Measurements from ENCODE around the gene KRT26.
A peak's percentile ranks its signal among the peaks of the same experiment; 100 is the strongest.
"Not testable (repeated sequence)": the region's sequence is repeated elsewhere in the genome, so short reads cannot be mapped to it uniquely, and the experiment has no call there.

Gene KRT26

DNA sequence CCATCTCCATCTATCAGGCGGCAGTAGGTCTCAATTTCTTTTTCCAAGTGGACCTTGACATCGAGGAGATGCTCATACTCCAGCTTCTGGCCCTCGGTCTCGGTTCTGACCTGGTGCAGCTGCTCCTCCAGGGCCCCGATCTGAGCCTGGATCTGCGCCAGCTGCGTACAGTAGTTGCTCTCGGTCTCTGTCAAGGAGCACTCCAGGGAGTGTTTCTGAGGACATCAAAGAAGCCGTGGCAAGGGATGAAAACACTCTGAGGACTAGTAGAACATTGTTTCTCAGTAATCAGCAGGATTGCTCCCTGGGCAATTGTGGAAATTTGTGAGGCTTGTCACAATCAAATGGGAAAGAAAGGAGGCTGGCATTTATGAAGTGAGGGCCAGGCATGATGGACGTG is 21.8 kb upstream of the KRT26 start:
- no peak for DNase-seq

DNA sequence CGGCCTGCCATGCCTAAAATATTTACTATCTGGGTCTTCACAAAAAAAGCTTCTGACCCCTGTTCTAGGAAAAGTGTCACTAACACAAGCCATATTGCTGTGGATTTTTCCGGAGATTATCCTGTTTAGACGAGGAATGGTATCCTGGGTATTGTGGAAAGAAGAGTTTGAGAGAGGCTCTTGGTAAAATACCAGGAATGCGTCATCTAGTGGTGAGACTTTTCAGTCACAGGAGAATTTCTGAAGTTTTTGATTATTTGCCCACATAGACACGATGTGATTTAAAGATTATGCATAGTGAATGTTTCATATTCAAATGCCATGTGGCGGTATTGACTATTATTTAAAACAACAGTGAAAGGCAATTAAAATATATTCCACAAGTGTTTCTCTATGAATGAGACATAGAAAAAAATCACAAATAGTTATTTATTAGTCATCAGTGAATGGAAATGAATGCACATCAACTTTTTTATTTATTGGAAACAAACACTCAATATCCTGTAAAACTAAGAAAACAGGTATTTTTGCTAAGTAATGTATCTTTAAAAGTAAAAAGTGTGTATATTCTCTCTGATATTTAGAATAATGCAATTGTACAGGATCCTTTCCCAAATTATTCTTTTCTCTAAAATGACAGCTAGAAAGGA is 19.9 kb upstream of the KRT26 start:
- DNase-seq = peak in 1 of 2 experiments; percentile 13

DNA sequence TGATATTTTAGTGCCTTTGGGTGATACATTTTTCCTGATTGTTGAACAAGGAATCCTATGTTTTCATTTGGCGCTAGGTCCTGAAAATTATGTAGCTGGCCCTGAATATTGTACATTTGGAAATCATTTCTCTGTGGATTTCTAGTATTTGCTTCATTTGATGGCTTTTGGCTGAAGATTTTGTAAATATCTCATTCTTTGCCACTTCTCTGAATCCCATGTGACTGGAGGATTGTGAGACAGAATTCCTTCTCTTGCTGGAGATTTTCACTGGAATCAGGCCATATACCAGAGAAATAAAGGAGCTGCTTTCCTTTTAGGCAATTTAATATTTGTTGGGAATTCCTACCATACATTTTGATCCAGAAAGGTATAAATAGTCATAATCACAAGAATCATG is 19.1 kb upstream of the KRT26 start:
- no peak for DNase-seq

DNA sequence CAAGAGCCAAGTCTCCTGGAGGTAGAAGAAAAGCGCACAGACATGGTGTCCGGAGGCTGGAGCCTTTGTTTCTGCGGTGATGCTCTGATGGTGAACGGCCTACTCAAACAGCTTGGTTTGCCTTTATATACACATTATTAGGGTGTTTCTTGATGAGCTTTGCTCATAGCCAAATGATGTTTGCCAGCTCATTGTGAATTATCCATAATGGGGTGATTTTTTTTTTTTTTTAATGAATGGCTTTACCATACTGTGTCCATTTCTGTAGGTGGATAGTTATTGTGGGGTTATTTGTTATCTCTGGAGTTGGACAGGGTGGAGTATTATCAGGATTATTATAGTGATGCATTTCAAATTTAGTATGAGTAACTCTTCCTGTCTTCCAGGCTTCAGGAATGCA is 10.4 kb upstream of the KRT26 start, which contains the start of gene KRT27:
Gene KRT27 (minus strand): TSS at position 101 of the 400 bp plus-strand sequence. CDS start 57 bp downstream, at position 44.
- no peak for DNase-seq

DNA sequence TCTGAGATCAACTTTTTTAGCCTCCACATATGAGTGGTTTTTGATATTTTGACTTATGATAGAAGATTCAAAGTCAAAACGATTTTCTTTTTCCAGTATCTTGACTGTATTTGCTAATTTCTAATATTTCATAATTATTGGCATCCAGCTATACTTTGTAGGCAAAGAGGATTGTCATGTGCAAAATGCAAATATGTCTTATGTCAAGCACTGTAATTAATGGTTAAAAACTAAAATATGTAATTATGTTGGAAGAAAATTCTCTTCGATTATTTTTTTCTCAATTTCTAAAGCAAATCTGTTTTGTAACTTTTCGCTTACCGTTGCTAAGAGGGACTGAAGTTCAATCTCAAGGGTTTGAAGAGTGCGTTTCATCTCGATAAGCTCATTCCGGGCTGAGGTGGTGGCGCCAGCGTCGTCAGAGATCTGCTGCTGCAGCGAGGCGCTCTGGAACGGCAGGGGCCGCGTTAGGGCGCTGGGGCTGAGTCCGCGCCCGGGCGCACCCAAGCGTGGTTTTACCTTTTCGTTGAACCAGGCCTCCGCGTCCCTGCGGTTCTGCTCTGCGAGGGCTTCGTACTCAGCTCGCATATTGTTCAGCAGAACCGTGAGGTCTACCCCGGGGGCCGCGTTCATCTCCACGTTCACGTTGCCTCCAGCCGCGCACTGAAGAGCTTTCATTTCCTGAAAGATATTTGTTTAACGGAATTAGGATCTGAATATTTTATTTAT is 7.3 kb upstream of the KRT26 start:
- peak in 1 of 2 experiments; percentile 24 for DNase-seq

DNA sequence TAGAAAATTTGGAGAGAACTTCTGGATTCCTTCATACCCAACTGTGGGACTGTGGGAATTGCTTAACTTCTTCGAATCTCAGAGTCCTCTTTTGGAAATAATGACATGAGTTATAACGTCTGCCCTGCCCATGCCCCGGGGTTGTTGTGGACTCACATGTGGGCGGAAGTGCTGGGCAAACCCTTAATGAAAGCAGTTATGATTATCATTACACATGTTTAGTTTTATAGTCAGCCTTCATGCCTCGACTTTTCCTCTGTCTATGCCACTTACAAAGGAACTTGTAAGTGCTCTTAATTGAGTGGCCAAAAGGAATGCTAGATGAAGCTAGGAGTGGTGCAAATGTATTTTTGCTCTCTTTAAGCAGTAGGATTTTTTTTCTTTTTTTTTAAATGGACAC is 6.5 kb upstream of the KRT26 start:
- no peak for DNase-seq

DNA sequence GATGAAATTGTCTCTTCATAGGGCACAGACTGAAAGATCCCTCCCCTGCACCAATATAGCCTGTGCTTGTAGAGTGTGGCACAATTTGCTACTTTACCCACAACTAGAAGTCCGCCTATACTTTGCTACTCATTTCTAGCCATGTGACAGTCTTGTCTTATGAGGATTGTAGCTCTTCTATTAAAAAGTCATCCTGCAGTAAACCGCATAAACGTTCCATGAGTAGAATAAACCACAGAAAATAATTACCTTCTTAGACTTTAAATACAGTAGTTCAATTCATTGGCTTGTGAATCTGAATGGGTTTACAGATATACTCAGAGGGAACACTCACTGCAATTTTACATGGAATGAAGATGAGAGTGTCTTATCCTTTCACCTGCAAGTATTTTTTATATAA is 6.0 kb upstream of the KRT26 start:
- DNase-seq = no peak

DNA sequence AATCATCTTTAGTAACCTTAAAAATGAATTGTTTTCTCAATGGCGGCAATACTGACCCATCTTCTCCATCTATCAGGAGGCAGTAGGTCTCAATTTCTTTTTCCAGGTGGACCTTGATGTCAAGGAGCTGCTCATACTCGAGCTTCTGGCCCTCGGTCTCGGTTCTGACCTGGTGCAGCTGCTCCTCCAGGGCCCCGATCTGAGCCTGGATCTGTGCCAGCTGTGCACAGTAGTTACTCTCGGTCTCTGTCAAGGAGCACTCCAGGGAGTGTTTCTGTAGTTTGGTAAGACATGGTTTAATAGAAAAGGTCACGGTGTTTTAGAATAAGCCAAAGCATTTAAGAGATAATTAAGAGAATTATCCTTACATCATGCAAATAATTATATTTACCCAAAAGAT is 5.5 kb upstream of the KRT26 start:
- DNase-seq = peak in 1 of 2 experiments; percentile 4

DNA sequence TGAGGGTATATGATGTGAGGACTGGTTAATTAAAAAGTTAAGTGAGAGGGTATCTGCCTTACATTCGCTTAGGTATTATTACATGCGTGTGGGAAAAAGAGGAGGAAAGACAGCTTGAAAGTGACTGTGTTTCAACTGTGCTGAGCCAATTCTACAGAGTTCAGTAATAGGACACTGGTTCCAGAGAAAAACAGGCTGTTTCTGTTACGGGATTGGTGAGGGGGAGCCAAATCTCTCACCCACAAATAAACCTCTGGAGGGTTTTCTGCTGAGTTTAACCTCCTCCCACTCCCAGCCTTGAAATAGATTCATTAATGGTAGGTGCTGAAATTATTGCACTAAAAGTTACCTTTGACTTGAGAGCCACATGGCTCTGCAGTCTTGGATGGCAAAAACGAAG is 3.9 kb upstream of the KRT26 start:
- no peak for DNase-seq

DNA sequence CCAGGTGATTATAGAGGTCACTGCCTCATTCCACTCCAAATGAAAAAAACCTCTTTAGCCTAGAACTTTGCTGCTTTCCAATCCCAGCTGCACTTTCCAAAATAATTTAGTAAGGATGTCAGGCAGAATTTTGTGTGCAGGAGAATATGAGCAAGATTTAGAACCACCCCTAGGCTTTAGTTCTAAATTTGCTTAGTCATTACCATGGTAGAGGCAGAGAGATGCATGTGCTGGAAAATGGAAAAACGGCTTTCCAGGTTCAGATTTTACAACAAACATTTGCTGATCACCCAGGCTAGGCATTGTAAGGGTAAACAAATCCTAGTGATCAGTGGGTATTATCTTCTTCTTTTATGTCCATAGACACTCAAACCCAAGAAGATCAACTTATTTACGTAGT is 6.3 kb downstream of the KRT26 start:
- no peak for DNase-seq

DNA sequence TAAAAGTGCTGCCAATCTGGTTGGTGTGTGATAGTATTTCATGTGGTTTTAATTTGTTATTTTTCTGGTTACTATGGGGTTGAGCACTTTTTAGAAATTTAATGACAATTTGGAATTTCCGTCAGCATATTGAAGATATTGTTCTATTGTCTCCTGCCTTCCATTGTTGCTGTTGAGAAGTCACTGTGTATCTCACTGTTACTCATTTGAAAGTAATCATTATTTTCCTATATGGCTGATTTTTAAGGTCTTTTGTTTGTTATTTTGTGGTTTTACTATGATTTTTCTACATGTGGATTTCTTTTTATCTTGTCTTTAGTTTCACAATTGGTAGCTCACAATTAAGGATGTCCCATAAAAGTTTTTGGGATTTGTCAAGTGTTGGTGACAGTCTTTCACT is 8.2 kb downstream of the KRT26 start:
- no peak for DNase-seq

DNA sequence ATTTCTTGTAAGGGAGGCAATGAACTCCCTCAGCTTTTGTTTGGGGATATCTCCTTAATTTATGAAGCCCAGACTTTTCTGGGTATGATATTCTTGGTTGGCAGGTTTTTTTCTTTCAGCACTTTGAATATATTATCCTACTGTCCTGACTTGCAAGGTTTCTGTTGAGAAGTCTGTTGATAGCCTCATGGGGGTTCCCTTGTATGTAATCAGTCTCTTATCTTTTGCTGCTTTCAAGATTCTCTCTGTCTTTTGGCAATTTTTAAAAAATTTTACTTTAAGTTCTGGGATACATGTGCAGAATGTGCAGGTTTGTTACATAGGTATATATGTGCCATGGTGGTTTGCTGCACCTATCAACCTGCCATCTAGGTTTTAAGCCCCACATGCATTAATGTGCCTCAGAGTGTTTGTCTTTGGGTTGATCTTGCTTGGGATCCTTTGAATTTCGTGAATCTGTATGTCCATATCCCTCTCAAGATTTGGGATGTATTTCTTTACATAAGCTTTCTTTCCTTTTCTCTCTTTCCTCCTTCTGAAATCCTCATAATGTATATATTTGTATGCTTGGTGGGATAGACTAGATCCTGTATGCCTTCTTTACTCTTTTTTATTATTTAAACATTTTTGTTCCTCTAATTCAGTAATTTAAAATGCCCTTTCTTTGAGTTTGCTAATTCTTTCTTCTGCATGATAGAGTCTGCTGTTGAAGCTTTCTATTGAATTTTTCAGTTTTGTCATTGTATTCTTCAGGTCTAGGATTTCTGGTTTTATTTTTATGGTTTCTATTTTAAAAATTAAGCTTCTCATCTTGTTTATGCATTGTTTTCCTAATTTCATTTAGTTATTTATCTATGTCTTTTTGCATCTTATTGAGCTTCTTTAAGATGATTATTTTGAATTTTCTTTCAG is 11.6 kb downstream of the KRT26 start:
- no peak for DNase-seq

DNA sequence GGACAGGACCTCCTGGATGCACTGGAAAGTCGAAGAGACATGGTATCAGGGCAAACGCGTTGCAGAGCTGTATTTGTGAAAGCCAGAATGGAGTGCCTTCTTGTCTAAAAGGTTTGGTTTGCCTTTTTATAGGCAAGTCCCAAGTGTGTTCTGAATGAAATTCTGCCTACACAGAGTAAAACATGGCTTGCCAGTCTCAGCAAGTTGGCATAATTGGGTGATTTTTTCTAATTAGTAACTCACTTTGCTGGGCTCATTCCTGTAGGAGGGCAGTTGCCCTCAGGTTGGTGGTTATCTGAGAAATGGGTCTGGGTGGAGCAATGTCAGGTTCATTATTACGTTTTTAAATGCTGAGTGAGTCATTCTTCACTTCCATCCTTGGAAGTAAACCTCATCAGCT is 16.8 kb downstream of the KRT26 start, which contains the start of gene KRT25:
Gene KRT25 (minus strand): TSS at position 101 of the 400 bp plus-strand sequence. CDS start 60 bp downstream, at position 41.
- no peak for DNase-seq

DNA sequence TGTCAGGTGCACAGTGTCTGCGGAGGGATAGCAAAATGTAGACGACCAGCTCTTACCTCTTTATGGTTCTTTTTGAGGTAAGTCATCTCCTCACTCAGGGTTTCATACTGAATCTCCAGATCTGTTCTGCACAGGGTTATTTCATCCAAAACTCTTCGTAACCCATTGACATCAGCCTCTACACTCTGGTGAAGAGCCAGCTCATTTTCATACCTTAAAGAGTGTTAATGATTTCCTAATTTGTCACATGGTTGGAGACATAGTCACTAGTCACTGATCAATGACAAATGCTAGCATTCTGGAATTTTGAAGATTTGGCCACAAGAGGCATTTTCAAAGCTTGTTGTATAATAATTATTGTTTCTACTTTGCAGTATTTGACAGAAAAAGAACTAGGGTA is 18.2 kb downstream of the KRT26 start:
- DNase-seq = no peak

DNA sequence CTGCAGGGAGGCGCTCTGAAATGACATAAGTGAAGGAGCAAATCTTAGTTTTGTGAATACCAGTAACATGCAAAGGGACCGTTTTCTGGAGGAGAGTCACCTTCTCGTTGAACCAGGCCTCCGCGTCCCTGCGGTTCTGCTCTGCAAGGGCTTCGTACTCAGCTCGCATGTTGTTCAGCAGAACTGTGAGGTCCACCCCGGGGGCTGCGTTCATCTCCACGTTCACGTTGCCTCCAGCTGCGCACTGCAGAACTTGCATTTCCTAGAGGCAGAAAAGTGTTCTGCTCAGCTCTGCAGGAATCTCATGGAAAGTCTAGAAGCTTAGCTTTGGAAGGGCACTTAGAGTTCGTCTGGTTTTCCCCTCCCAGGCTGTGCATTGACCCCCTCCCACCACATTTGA is 20.9 kb downstream of the KRT26 start:
- DNase-seq = no peak

DNA sequence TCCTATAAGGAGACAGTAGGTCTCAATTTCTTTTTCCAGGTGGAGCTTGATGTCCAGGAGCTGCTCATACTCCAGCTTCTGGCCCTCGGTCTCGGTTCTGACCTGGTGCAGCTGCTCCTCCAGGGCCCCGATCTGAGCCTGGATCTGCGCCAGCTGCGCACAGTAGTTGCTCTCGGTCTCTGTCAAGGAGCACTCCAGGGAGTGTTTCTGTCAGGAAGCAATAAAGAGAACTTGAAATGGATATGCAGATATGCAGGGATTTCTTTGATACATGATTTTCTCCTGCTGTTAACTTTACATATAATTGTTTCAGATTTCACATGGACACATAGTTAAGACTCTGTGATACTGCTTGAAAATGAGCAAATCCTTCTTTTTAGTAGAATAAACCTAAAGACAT is 21.6 kb downstream of the KRT26 start:
- no peak for DNase-seq

DNA sequence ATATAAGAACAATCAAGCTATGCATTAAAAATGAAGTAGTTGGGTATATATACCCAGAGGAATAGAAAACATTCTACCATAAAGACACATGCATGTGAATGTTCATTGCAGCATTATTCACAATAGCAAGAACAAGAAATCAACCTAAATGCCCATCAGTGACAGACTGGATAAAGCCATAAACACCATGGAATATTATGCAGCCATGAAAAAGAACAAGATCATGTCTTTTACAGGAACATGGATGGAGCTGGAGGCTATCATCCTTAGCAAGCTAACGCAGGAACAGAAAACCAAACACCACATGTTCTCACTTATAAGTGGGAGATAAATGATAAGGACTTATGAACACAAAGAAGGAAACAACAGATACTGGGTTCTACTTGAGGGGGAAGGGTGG is 23.3 kb downstream of the KRT26 start:
- DNase-seq = not testable (repeated sequence)

DNA sequence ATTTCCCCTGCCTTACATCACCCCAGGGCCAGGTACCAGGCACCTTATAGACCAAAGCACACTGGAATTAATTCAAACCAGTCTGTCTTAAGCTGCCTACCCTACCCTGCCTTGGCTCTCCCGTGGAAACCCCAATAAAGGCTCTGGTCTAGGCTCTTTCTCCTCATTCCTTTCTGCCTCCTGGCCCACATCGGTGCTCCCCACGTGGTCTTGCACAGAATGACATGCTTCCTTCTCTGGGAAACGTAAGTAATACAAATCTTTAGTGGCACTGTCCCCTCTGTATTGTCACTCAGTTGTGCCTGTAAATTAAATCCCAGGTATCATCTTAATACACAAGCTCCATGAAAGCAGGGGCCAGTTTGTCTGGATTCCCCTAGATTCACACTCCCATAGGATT is 33.4 kb downstream of the KRT26 start:
- DNase-seq = no peak

DNA sequence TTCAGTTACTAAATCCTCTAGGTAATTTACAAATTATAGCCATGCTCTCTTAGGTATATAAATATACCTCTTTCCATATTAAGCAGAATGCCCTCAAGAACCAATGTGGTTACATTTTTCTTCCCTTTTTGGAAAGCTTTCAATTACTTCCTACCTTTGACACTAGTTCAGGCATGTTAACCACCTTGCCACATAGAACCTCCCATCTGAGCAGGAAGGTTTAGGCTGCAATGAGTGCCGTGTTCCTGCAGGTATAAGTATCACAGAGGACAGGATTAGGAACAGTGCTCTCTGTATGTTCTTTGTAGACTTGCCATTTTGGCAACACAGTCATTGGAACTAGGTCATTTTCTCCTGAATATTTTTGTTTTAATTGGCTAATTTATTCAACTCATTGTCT is 37.0 kb downstream of the KRT26 start:
- no peak for DNase-seq

DNA sequence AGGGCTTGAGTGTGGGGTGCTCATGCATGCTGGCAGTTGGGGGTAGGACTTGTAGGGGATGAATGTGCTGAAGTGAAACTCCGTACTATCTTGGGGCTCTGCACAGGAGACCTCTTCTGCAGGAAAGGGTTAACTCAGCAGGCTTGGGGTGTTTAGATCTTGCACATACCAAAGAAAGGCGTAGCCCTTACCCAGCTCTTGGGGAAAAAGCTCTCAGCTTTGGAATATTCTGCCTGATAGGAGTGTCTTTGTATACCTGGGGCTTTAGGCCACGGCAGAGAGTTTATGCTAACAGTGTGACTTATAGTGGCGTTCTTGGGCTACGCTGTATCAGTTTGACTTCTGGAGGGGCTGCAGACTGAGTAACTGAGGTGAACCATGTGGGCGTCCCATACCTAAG is 38.0 kb downstream of the KRT26 start:
- DNase-seq = no peak

DNA sequence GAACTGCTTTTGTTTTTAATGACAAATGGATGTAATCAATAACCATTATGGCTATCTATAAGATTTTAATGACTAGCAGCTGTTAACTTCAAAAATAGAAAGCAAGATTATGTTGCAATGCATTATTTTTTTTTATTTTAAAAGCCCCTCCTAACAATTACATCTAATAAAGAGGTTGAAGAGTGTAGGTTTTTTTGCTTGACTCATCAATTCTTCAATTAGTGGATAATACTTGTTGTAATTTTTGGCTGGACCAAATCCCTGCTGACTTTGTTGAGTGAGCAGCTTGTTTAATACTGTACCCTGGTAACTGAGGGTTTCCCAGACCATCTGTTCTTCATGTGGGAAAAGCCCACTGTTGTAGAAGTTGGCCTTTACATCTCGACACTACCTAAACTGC is 41.0 kb downstream of the KRT26 start:
- DNase-seq = no peak

DNA sequence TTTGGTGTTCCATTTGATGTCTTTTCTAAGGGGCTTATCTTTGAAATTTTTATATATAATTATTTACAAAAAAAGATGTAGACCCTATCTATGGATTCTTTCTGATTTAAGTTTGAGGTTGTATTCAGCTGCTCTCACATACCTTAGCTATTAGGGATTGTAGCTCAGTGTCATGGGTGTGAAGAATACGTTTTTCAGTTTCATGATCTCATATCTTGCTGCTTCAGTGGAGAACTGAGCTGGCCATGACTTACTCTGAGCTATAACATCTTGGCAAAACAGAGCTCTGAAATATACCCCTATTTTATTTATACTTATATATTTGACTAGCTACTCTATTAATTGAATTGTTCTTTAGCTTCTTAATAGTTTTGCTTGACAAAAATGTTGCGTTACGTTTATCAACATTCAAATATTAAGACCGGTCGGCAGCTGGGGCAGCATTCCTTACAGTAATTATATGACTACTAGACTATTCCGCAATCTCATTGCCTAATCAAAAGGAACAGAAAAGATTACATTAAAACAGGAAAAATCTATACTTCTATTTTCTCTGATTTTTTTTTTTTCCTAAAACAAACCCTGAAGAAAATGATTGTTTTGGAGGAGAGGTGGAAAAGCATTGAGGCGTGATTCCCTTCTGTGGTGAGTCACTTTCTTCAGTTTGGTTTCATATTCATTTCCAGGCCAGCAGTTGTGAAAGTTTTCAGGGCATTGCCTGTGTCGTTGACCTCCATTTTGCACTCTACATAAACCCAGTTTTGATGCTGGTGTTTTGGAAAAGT is 44.4 kb downstream of the KRT26 start:
- no peak for DNase-seq

DNA sequence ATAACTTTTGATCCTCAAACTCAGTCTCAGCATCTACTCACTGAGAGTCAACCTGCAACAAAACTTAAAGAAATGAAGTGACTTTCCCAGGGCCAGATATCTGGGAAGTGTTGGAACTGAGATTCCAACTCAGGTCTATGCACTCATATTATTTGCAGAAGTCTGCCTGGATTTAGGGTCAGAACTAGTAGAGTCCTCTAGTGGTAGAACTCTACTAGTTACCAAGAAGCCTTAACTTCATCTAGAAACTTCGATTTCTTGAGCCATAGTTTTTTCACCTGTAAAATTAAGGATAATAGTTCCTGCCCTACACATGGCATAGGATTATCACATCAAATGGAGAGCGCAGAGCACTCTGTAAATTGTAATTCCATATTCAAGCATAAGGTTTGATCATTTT is 45.1 kb downstream of the KRT26 start:
- no peak for DNase-seq
